Measurements from ENCODE around the gene RNF207.

- TF ChIP-seq CTCF (conservative IDR thresholded peaks at IDR 0.05; ENCODE audit: low read depth, low read length) (no peak), EZH2 (IDR thresholded peaks at IDR 0.05; ENCODE audit: low read length, unreplicated experiment) (no peak), EZH2phosphoT487 (IDR thresholded peaks at IDR 0.05; ENCODE audit: borderline replicate concordance, low read length) (no peak)
These were observed 35.7 kb upstream of the RNF207 start for GRCh38 chr1:6170116-6170741.

Measured in PC-3 (cell line).